ENCODE measurements around the gene PSME1. TPM values are rescaled to one million over a fixed set of nuclear protein-coding genes. Genes with fewer than 3 reads are reported as not detected.

The PSME1 gene
- total and polyA plus RNA-seq, 2 of the 4 experiments (the other 2 are of a cell fraction) = 42.8 to 106 TPM

DNA sequence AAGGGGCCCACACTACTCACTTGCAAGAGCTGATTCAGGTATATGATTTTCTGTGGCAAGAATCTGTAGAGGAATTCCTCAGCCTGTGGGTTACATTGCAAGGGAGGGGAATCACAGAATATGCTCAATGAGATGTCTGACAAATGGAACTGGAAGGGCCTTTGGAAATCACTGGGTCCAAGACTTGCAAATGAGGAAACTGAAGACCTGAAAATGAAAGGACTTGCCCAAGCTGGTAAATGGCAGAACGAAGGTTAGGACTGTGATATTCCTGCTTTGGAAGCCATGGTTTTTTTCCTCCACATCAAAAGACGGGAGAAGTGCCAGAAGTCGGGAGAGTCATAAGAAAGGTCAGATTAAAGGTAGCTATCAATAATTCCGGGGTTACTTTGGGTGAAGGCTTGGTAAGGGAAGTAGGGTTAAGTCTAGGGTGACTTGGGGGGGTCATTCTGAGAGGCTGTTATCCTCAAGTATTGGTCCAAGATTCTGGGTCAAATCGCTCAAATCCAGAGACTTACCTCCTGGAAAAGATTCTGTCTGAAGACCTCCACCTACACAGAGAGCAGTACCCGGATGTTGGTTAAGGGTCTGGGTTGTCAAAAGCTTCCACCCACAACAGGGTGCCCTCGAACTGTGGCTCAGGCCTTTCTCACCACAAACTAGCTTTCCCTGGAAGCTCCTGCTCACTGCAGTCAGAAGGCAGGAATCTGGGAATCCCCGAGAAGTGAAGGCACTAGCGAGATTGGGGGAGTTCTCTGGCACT, 9.9 kb downstream of the PSME1 start (continued):
- no peak for TF ChIP-seq RFX5 (IDR thresholded peaks at IDR 0.05; ENCODE audit: low read depth, low read length)

DNA sequence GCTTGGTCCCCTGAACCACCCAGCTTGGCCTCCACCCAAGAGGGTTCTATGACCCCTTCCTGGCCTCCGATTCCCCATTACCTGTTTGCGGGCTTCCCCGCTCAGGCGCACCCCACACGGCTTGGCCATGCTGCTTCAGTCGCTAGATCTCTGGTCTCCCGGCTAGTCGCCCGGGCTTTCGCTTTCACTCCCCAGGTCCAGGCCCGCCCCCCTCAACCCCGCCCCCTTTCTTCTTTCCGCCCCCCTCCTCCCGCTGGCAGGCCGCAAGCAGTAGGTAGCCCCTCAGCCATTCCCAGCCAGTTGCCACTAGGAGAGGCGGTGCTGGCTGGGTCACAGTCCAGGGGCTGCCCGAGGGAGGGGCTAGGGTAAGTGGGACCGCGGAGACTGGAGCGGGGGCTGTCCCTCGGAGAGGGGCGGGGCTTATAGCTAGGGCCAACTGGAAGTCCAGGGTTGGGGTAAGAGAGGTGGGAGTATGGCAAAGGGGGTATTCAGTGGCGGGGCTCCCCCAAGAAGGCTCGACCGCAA, 10.5 kb downstream of the PSME1 start, which contains the start of gene PSME2:
PSME2 (minus strand) TSS at position 158 of the 525 bp plus-strand sequence; CDS start at position 129, 29 bp downstream.
- Histone ChIP-seq H3K4ac (ENCODE audit: low read depth, low read length) (peak within 1 kb of the TSS; percentile 76), H3K4me2 (ENCODE audit: low read depth, low read length) (peak within 1 kb of the TSS; percentile 96), H2AK5ac (ENCODE audit: low read depth, low read length) (peak within 1 kb of the TSS; percentile 72), H2BK20ac (ENCODE audit: low read depth, low read length) (no peak within 1 kb of the TSS; the same call in 1 of the 2 replicates), H4K91ac (ENCODE audit: insufficient read depth, low read depth, low read length) (peak within 1 kb of the TSS; percentile 75), H2AK9ac (replicated peaks; ENCODE audit: low read depth, low read length, poor library complexity) (peak within 1 kb of the TSS; percentile 92), H3K18ac (ENCODE audit: low read depth, low read length) (peak within 1 kb of the TSS; percentile 22; the same call in 1 of the 2 replicates), H3K9ac (ENCODE audit: low read depth, low read length) (peak within 1 kb of the TSS; percentile 96), H3K4me3 (ENCODE audit: insufficient read depth, low read depth, low read length) (peak within 1 kb of the TSS; percentile 86), H4K20me1 (ENCODE audit: insufficient read depth, low read length) (peaks cover 10% of the 10 kb centered on the region), H3K23ac (ENCODE audit: low read depth, low read length) (peak within 1 kb of the TSS; percentile 88), H3K9me3 (ENCODE audit: control insufficient read depth, insufficient read depth, low read length) (no peaks in the 10 kb centered on the region), H3K36me3 (ENCODE audit: control insufficient read depth, insufficient read depth, low read length) (peaks cover 25% of the 10 kb centered on the region), H3K4me1 (ENCODE audit: control insufficient read depth, insufficient read depth, low read length) (peaks cover 10% of the 10 kb centered on the region), H2AFZ (replicated peaks; ENCODE audit: low read length, poor library complexity) (peak within 1 kb of the TSS; percentile 91), H3K14ac (replicated peaks; ENCODE audit: low read depth, low read length) (peak within 1 kb of the TSS; percentile 72), H3K56ac (ENCODE audit: extremely low read depth, insufficient read depth, low read length) (peak within 1 kb of the TSS; percentile 67), H2BK120ac (ENCODE audit: low read depth, low read length) (0 out of 2 replicates have a peak within 1 kb of the TSS, but pooled peaks have one; percentile 3), H2BK5ac (ENCODE audit: low read depth, low read length, poor library complexity, severe bottlenecking) (peak within 1 kb of the TSS; percentile 71), H3K79me1 (ENCODE audit: low read depth in 1 of 2, low read length in 2 of 2) (peaks cover 35 to 74% of the 10 kb centered on the region in 2 experiments), H3K9me1 (ENCODE audit: insufficient read depth, low read length) (peaks cover 15% of the 10 kb centered on the region), H2BK15ac (ENCODE audit: low read depth, low read length) (peak within 1 kb of the TSS; percentile 10; the same call in 1 of the 3 replicates), H4K8ac (ENCODE audit: low read depth in 2 of 2, low read length in 2 of 2) (peak within 1 kb of the TSS; percentile 2 to 81; a peak in 3 of 4 replicates), H3K27ac (ENCODE audit: insufficient read depth, low read length) (peak within 1 kb of the TSS; percentile 79), H4K5ac (ENCODE audit: low read depth, low read length) (peak within 1 kb of the TSS; percentile 46), H3K27me3 (ENCODE audit: control insufficient read depth, insufficient read depth, low read length) (no peaks in the 10 kb centered on the region)
- BruUV-seq (replicated peaks) = no TSS peak
- POLR2A ChIA-PET (ENCODE audit: unreplicated experiment) = interaction anchor here (1.0 to 1.4 kb wide), 2 partner anchors 10 to 33 kb away, joined by 3 to 6 read pairs; partner anchors contain the start of genes DCAF11, NRL and PSME1
- ATAC-seq (ENCODE audit: low read depth) (peak; percentile 85), DNase-seq (peak; percentile 97)
- CTCF ChIA-PET = interaction anchor here (0.6 to 1.5 kb wide), 5 partner anchors 10 to 63 kb away, joined by 3 read pairs; partner anchors contain the start of gene IRF9
- in situ Hi-C loops (cut with MboI; ENCODE audit: low sequenced_read_pairs) (loop anchor here (25.0 kb wide), 2 partner anchors 834 to 1059 kb away; partner anchors contain the start of genes ACIN1, BCL2L2, C14orf119 and PABPN1), intact Hi-C loops (cut with micrococcal nuclease) (loop anchor here (2.0 kb wide), 1 partner anchor 150 kb away; no protein-coding TSS in a partner anchor), dilution Hi-C loops (cut with HindIII; ENCODE audit: low sequenced_read_pairs, unreplicated experiment) (no loop called here)
- 0% methylated on average over 3 of the region's 25 CpGs; no CpG with 5 or more reads in 1 of the 2 experiments for WGBS, 2 experiments (ENCODE audit: extremely low coverage in 2 of 2, insufficient read length in 1 of 2)
- no peak for TF ChIP-seq NFE2L2 (IDR thresholded peaks at IDR 0.05; ENCODE audit: low read depth, low read length)
- no peak for TF ChIP-seq BHLHE40 (IDR thresholded peaks at IDR 0.05; ENCODE audit: low read depth, low read length)
- TF ChIP-seq SMC3 (IDR thresholded peaks at IDR 0.05; ENCODE audit: low read depth, low read length) = no peak
- no peak for TF ChIP-seq FOS (IDR thresholded peaks at IDR 0.05; ENCODE audit: low read depth, low read length)
- TF ChIP-seq MAFK (IDR thresholded peaks at IDR 0.05; ENCODE audit: low read depth, low read length) = no peak
- TF ChIP-seq POLR2A (IDR thresholded peaks at IDR 0.05; ENCODE audit: low read depth, low read length) = peak; percentile 66; the same call in 1 of the 2 replicates
- peak; percentile 88 for TF ChIP-seq MXI1 (IDR thresholded peaks at IDR 0.05; ENCODE audit: borderline replicate concordance, low read depth, low read length)
- TF ChIP-seq RFX5 (IDR thresholded peaks at IDR 0.05; ENCODE audit: low read depth, low read length) = no peak
- TF ChIP-seq, protein P1, sequence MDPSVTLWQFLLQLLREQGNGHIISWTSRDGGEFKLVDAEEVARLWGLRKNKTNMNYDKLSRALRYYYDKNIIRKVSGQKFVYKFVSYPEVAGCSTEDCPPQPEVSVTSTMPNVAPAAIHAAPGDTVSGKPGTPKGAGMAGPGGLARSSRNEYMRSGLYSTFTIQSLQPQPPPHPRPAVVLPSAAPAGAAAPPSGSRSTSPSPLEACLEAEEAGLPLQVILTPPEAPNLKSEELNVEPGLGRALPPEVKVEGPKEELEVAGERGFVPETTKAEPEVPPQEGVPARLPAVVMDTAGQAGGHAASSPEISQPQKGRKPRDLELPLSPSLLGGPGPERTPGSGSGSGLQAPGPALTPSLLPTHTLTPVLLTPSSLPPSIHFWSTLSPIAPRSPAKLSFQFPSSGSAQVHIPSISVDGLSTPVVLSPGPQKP (IDR thresholded peaks at IDR 0.05; ENCODE audit: borderline replicate concordance, low read depth, low read length) = no peak
- TF ChIP-seq, protein P2, sequence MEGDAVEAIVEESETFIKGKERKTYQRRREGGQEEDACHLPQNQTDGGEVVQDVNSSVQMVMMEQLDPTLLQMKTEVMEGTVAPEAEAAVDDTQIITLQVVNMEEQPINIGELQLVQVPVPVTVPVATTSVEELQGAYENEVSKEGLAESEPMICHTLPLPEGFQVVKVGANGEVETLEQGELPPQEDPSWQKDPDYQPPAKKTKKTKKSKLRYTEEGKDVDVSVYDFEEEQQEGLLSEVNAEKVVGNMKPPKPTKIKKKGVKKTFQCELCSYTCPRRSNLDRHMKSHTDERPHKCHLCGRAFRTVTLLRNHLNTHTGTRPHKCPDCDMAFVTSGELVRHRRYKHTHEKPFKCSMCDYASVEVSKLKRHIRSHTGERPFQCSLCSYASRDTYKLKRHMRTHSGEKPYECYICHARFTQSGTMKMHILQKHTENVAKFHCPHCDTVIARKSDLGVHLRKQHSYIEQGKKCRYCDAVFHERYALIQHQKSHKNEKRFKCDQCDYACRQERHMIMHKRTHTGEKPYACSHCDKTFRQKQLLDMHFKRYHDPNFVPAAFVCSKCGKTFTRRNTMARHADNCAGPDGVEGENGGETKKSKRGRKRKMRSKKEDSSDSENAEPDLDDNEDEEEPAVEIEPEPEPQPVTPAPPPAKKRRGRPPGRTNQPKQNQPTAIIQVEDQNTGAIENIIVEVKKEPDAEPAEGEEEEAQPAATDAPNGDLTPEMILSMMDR (conservative IDR thresholded peaks at IDR 0.05; ENCODE audit: low read depth, low read length) = no peak
- no peak for TF ChIP-seq RCOR1 (IDR thresholded peaks at IDR 0.05; ENCODE audit: insufficient replicate concordance, low read length)
- no peak for TF ChIP-seq CEBPB (IDR thresholded peaks at IDR 0.05; ENCODE audit: low read depth, low read length)

Data from IMR-90 (cell line).